Gastroesophageal sphincter (tissue), 4 donors: ENCODE data around the gene LDB2. TPM values are rescaled to one million over a fixed set of nuclear protein-coding genes. Genes with fewer than 3 reads are reported as not detected.

Experiments
- ATAC-seq: fragments of 150-250 bp; one replicate; pipeline ENCODE4 v1.9.1; 2016; ENCODE audit warnings: mild to moderate bottlenecking, moderate library complexity
- H3K27ac ChIP-seq, 4 donors: fragments of 200-600 bp; sonication (generic) in 3 of 4; 1 replicate in 3 of 4; 2 replicates in 1 of 4; pipeline ENCODE4 v1.5.1; 2016 to 2019
- H3K27me3 ChIP-seq: fragments of 200-600 bp; sonication (generic); one replicate; pipeline ENCODE4 v1.5.1; 2019
- H3K36me3 ChIP-seq, 2 donors: fragments of 200-600 bp; sonication (generic); one replicate each; pipeline ENCODE4 v1.5.1; 2019; ENCODE audit warnings: control low read depth in 1 of 2
- H3K4me1 ChIP-seq, 3 donors: fragments of 200-600 bp; sonication (generic); 1 replicate in 2 of 3; 2 replicates in 1 of 3; pipeline ENCODE4 v1.5.1; 2016 to 2019; ENCODE audit warnings: control low read depth in 2 of 3
- H3K4me3 ChIP-seq, 2 donors: fragments of 200-600 bp; sonication (generic); one replicate each; pipeline ENCODE4 v1.5.1; 2019; ENCODE audit warnings: mild to moderate bottlenecking in 1 of 2, moderate library complexity in 1 of 2
- H3K9me3 ChIP-seq, 3 donors: fragments of 200-600 bp; sonication (generic); one replicate each; pipeline ENCODE4 v1.5.1; 2017 to 2019; ENCODE audit warnings: control low read depth in 2 of 3
- EP300 ChIP-seq: sonication (generic); formaldehyde crosslinking; IDR thresholded peaks from one replicate; pipeline ENCODE4 v1.6.1; 2017; ENCODE audit warnings: antibody characterized with exemption, mild to moderate bottlenecking
- POLR2A ChIP-seq, 2 donors: fragments of 450-650 bp; IDR thresholded peaks; one replicate each; pipeline ENCODE4 v1.6.1; 2017; ENCODE audit warnings: antibody characterized with exemption in 2 of 2, mild to moderate bottlenecking in 2 of 2, moderate library complexity in 1 of 2
- POLR2AphosphoS5 ChIP-seq: sonication (generic); formaldehyde crosslinking; IDR thresholded peaks from one replicate; pipeline ENCODE4 v1.6.1; 2017; ENCODE audit warnings: antibody characterized with exemption
- WGBS, 2 donors: methylation state at CpG; one replicate each; pipeline ENCODE4 v1.1.5; 2018; ENCODE audit warnings: low coverage in 1 of 2; 5-methylcytosine and 5-hydroxymethylcytosine counted together
- total RNA-seq, 4 donors: library from RNA; depleted of rRNA; stranded (reverse); fragments of >200 nt; gene quantifications; one replicate each; pipeline ENCODE4 v1.1.0, GENCODE V29; 2016
- TF ChIP-seq, protein P1 (sequence below), 4 experiments: fragments of 200-600 bp in 2 of 4; fragments of 450-650 bp in 2 of 4; sonication (generic) in 1 of 4; IDR thresholded peaks; one replicate each; pipeline ENCODE4 v1.5.1; 2017 to 2019; ENCODE audit warnings: antibody characterized with exemption in 4 of 4, mild to moderate bottlenecking in 2 of 4, moderate library complexity in 2 of 4

Gene LDB2
- total RNA-seq, 4 donors from 2014 or later: 23.6 to 29.6 (median 28.3) TPM

DNA sequence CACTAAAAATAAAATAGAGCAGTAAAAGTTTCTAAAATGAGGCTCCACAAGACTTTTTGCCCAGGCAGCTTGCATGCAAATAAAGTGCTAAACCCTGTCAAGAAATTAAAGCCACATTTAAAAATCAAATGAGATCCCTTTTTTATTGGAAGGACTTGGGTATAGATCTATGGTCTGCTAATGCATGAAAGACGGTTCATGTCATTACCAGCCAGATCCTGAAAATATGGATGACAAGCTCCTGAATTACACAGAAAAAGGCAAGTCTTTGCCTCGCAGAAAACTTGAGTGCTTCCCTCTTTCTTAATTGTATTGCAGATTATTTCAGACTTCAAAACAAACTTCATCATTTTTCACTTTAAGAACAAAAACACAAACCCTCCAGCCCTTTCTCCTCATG is 169.6 kb downstream of the LDB2 start:
- WGBS, 2 donors: 67 to 92% methylated on average over 2 of the region's 2 CpGs

DNA sequence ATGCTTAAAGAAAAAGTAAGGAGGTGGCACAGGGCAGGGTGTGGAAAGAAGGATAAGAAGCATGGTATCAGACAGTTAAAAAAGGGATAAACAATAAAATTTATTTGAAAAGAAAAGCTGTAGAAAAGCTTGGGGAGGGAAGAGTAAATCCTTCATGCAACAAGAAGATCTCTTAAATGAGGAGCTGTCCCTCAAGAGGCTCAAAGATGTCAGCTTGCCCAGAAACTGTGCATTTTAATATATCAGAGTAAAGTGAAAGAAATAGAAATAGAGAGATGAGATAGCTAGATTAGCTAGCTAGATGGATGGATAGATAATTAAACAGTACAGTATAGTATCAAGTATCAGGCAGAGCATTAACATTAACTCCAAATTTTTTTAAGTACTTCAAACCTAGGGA is 170.3 kb downstream of the LDB2 start:
- no peak for ATAC-seq
- Histone ChIP-seq H3K4me3 (no peak overlapping the region), H3K9me3 (peaks cover 0 to 6% (median 0%) of the 10 kb centered on the region in 3 donors), H3K27ac (no peak overlapping the region), H3K36me3 (no peaks in the 10 kb centered on the region), H3K27me3 (no peaks in the 10 kb centered on the region), H3K4me1 (no peaks in the 10 kb centered on the region)
- TF ChIP-seq EP300 (no peak), POLR2AphosphoS5 (no peak), POLR2A (IDR thresholded peaks at IDR 0.05) (no peak)
- TF ChIP-seq, protein P1, sequence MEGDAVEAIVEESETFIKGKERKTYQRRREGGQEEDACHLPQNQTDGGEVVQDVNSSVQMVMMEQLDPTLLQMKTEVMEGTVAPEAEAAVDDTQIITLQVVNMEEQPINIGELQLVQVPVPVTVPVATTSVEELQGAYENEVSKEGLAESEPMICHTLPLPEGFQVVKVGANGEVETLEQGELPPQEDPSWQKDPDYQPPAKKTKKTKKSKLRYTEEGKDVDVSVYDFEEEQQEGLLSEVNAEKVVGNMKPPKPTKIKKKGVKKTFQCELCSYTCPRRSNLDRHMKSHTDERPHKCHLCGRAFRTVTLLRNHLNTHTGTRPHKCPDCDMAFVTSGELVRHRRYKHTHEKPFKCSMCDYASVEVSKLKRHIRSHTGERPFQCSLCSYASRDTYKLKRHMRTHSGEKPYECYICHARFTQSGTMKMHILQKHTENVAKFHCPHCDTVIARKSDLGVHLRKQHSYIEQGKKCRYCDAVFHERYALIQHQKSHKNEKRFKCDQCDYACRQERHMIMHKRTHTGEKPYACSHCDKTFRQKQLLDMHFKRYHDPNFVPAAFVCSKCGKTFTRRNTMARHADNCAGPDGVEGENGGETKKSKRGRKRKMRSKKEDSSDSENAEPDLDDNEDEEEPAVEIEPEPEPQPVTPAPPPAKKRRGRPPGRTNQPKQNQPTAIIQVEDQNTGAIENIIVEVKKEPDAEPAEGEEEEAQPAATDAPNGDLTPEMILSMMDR (IDR thresholded peaks at IDR 0.05): no peak

More for the DNA sequence above, 169.6 kb downstream of the LDB2 start:
- ATAC-seq: no peak
- H3K4me3 ChIP-seq: no peak overlapping the region
- H3K36me3 ChIP-seq: no peaks in the 10 kb centered on the region
- no peaks in the 10 kb centered on the region for H3K27me3 ChIP-seq
- no peaks in the 10 kb centered on the region for H3K4me1 ChIP-seq
- peaks cover 0 to 6% (median 0%) of the 10 kb centered on the region in 3 donors for H3K9me3 ChIP-seq
- TF ChIP-seq EP300 (no peak), POLR2AphosphoS5 (no peak), POLR2A (IDR thresholded peaks at IDR 0.05) (no peak)
- TF ChIP-seq, protein P1 (IDR thresholded peaks at IDR 0.05): no peak
- H3K27ac ChIP-seq: no peak overlapping the region

DNA sequence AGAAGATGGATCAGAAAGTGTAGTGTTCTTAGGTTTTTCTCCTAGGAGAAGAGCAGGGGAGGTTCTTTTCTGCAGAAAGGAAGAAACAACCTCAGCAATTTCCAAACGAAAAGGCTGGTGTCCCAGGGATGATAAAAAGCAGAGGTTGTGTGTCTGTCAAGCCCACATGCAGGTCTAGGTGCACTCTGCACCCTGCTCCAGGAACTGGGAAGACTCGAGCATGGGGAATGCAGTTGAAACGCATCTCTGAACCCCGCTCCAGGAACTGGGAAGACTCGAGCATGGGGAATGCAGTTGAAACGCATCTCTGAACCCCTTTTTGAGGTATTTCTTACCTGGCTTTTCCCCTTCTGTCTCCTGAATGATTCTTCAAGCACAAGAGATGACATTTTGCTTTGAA is 171.2 kb downstream of the LDB2 start:
- no peak for TF ChIP-seq EP300
- TF ChIP-seq, protein P1 (IDR thresholded peaks at IDR 0.05): no peak
- no peak for TF ChIP-seq POLR2AphosphoS5
- no peak for TF ChIP-seq POLR2A (IDR thresholded peaks at IDR 0.05)
- no peaks in the 10 kb centered on the region for H3K36me3 ChIP-seq
- H3K9me3 ChIP-seq: peaks cover 0 to 6% (median 0%) of the 10 kb centered on the region in 3 donors
- no peak overlapping the region for H3K4me3 ChIP-seq
- H3K27me3 ChIP-seq: no peaks in the 10 kb centered on the region
- WGBS, 2 donors: 93 to 100% methylated on average over 5 to 6 of the region's 6 CpGs
- H3K27ac ChIP-seq: no peak overlapping the region
- no peak for ATAC-seq
- H3K4me1 ChIP-seq: no peaks in the 10 kb centered on the region

DNA sequence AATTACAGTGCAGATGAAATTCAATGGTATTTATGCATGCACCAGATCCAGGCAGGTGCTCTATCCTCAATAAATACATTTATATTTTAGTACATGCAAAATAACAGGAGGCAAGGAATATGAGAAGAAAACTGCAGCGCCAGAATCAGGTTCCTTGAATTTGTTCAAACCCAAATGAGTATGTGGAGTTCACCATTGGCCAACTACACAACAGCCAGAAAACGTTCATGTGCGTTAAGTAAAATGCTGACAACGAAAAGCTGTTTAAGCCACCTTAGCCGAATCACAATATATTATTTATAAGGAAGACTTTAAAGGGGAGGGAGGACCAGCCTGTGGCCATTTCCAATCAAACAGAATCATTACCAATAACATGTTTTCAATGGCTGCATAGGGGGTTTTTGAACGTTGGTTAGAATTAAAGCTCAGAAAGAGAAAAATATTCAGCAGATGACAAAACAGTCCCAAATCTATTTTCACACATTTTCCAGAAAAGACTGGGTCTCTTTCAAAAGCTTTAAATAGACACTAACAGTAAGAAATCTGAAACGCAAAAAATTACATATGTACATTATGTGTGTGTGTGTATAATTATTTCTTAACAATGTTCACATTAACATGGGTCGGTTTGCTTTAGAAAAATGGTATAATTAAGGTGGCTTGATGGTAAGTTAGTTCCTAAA is 171.9 kb downstream of the LDB2 start:
- WGBS, 2 donors: 86 to 89% methylated on average over 7 to 8 of the region's 8 CpGs
- Histone ChIP-seq H3K9me3 (peaks cover 0 to 6% (median 0%) of the 10 kb centered on the region in 3 donors), H3K36me3 (no peaks in the 10 kb centered on the region), H3K27ac (no peak overlapping the region), H3K4me3 (no peak overlapping the region), H3K27me3 (no peaks in the 10 kb centered on the region), H3K4me1 (no peaks in the 10 kb centered on the region)
- TF ChIP-seq POLR2A (IDR thresholded peaks at IDR 0.05): no peak
- TF ChIP-seq EP300: no peak
- TF ChIP-seq, protein P1 (IDR thresholded peaks at IDR 0.05): no peak
- TF ChIP-seq POLR2AphosphoS5: no peak
- no peak for ATAC-seq

DNA sequence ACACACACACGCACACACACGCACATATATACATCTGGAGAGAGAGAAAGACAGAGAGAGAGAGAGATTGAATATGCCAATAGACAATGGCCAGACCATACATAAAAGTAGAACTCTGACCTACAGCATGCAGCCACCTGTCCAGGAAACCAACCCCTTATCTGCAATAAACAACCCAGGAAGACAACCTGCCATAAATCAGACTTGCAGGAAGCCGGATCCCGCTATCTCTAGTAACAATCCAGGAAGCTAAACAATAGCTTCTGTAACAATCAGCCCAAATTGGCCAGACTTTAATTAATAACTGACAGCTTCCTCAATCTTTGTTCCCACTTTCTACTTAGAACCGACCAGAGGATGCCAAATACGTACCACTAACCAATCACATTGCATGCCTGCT is 173.2 kb downstream of the LDB2 start:
- no peak overlapping the region for H3K4me3 ChIP-seq
- no peaks in the 10 kb centered on the region for H3K27me3 ChIP-seq
- no peaks in the 10 kb centered on the region for H3K4me1 ChIP-seq
- no peak overlapping the region for H3K27ac ChIP-seq
- H3K36me3 ChIP-seq: no peaks in the 10 kb centered on the region
- TF ChIP-seq, protein P1 (IDR thresholded peaks at IDR 0.05): no peak
- TF ChIP-seq EP300: no peak
- no peak for TF ChIP-seq POLR2AphosphoS5
- no peak for TF ChIP-seq POLR2A (IDR thresholded peaks at IDR 0.05)
- ATAC-seq: no peak
- 87 to 88% methylated on average over 5 to 6 of the region's 6 CpGs for WGBS, 2 donors
- H3K9me3 ChIP-seq: peaks cover 0 to 6% (median 0%) of the 10 kb centered on the region in 3 donors
